ENCODE results near the gene RALGAPA2. TPM values are rescaled to one million over a fixed set of nuclear protein-coding genes. Genes with fewer than 3 reads are reported as not detected.

The RALGAPA2 gene
- total RNA-seq, 1 experiment from 2014 or later: 10.8 TPM

- BruUV-seq (replicated peaks): no TSS peak
- Histone ChIP-seq H3K27me3 (ENCODE audit: insufficient read depth, low read length) (no peaks in the 10 kb centered on the region), H4K20me1 (ENCODE audit: insufficient read depth) (no peaks in the 10 kb centered on the region), H3K9ac (ENCODE audit: low read length) (no peak overlapping the region), H3K79me2 (ENCODE audit: insufficient read depth, low read length) (no peaks in the 10 kb centered on the region), H3K9me3 (ENCODE audit: control insufficient read depth in 1 of 2, insufficient read depth in 1 of 2, low read depth in 1 of 2, low read length in 2 of 2) (no peaks in the 10 kb centered on the region), H3K4me1 (ENCODE audit: control insufficient read depth in 1 of 2, insufficient read depth in 2 of 2, low read length in 2 of 2) (no peaks in the 10 kb centered on the region), H3K9me2 (ENCODE audit: insufficient read depth) (no peaks in the 10 kb centered on the region), H3K4me3 (replicated peaks in 1 of 2; ENCODE audit: low read depth in 1 of 2, low read length in 2 of 2) (no peak overlapping the region), H3K4me2 (ENCODE audit: low read length) (no peak overlapping the region), H3K27ac (ENCODE audit: low read depth, low read length) (no peak overlapping the region), H3K36me3 (ENCODE audit: control insufficient read depth in 1 of 2, insufficient read depth in 2 of 2, low read length in 2 of 2) (no peaks in the 10 kb centered on the region), H2AFZ (ENCODE audit: low read depth, low read length, poor library complexity, severe bottlenecking) (no peak overlapping the region)
- TF ChIP-seq ZNF274 (IDR thresholded peaks at IDR 0.05; ENCODE audit: low read depth, low read length): no peak
- no peak for TF ChIP-seq EGR1 (IDR thresholded peaks at IDR 0.05; ENCODE audit: low read depth)
- no peak for TF ChIP-seq REST (IDR thresholded peaks at IDR 0.05; ENCODE audit: low read depth)
- TF ChIP-seq ATF3 (IDR thresholded peaks at IDR 0.05): no peak
- no peak for TF ChIP-seq POLR2AphosphoS5 (IDR thresholded peaks at IDR 0.05; ENCODE audit: low read depth, low read length)
- no peak for TF ChIP-seq SP1 (IDR thresholded peaks at IDR 0.05; ENCODE audit: low read depth)
- TF ChIP-seq EZH2phosphoT487 (IDR thresholded peaks at IDR 0.05; ENCODE audit: borderline replicate concordance): no peak
- no peak for TF ChIP-seq ZBTB33 (IDR thresholded peaks at IDR 0.05; ENCODE audit: extremely low read depth, insufficient replicate concordance, low read length)
- no peak for TF ChIP-seq POLR2A (IDR thresholded peaks at IDR 0.05; ENCODE audit: borderline replicate concordance, extremely low read depth, insufficient read depth, insufficient read length)
- no peak for TF ChIP-seq CBX3 (IDR thresholded peaks at IDR 0.05; ENCODE audit: low read depth)
- TF ChIP-seq EZH2 (IDR thresholded peaks at IDR 0.05): no peak
- no peak for TF ChIP-seq YY1 (IDR thresholded peaks at IDR 0.05; ENCODE audit: extremely low read depth, insufficient replicate concordance, low read depth, low read length)
- no peak for TF ChIP-seq SIN3A (IDR thresholded peaks at IDR 0.05; ENCODE audit: low read depth)
- no peak for TF ChIP-seq ELF1 (IDR thresholded peaks at IDR 0.05; ENCODE audit: borderline replicate concordance, low read depth)
- no peak for ATAC-seq
- CTCF ChIA-PET: no interaction called here
- intact Hi-C loops (cut with micrococcal nuclease): no loop called here
- POLR2A ChIA-PET: no interaction called here
- RAD21 ChIA-PET (ENCODE audit: low non-redundant PET in 1 of 2, low total read pairs in 2 of 2, uncharacterized antibody in 2 of 2, unreplicated experiment in 2 of 2): no interaction called here
- no peak for DNase-seq (ENCODE audit: low read depth, low spot score)
Observed at GRCh38 chr20:20685635-20686034, 26.8 kb downstream of the RALGAPA2 start.

All from HCT116 (cell line).